22Rv1 (cell line): ENCODE results near the gene FRY.

Experiments used
- ZFX ChIP-seq: fragments of 450-650 bp; IDR thresholded peaks from 2 replicates; pipeline ENCODE4 v1.6.1; 2017; ENCODE audit warnings: antibody characterized with exemption, borderline replicate concordance
- TF ChIP-seq, protein P1 (sequence below): fragments of 450-650 bp; IDR thresholded peaks from 2 replicates; pipeline ENCODE4 v1.5.1; 2017; ENCODE audit warnings: mild to moderate bottlenecking

DNA sequence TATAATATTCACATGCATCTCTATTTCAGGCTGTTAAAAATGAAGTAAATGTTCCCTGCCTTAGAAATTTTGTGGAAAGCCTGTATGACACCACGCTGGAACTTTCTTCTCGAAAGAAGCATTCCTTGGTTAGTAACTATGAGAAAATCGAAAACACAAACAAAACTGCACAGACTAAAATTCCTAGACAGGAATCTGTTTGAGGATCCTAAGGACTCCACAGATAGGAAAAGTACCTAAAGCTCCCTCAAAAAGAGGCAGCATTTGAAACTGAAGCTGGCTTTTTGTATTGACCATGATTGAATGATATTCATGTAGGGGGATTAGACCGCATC is 103.4 kb downstream of the FRY start:
- TF ChIP-seq, protein P1, sequence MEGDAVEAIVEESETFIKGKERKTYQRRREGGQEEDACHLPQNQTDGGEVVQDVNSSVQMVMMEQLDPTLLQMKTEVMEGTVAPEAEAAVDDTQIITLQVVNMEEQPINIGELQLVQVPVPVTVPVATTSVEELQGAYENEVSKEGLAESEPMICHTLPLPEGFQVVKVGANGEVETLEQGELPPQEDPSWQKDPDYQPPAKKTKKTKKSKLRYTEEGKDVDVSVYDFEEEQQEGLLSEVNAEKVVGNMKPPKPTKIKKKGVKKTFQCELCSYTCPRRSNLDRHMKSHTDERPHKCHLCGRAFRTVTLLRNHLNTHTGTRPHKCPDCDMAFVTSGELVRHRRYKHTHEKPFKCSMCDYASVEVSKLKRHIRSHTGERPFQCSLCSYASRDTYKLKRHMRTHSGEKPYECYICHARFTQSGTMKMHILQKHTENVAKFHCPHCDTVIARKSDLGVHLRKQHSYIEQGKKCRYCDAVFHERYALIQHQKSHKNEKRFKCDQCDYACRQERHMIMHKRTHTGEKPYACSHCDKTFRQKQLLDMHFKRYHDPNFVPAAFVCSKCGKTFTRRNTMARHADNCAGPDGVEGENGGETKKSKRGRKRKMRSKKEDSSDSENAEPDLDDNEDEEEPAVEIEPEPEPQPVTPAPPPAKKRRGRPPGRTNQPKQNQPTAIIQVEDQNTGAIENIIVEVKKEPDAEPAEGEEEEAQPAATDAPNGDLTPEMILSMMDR, result no peak
- no peak for TF ChIP-seq ZFX
